ENCODE data around the gene HBZ. TPM values are rescaled to one million over a fixed set of nuclear protein-coding genes. Genes with fewer than 3 reads are reported as not detected.

HBZ gene
- total and polyA plus RNA-seq, 2 of the 8 experiments (the other 6 are each of a cell fraction or from before 2014, with no cell fraction given): 0.12 TPM; not detected in 1

DNA sequence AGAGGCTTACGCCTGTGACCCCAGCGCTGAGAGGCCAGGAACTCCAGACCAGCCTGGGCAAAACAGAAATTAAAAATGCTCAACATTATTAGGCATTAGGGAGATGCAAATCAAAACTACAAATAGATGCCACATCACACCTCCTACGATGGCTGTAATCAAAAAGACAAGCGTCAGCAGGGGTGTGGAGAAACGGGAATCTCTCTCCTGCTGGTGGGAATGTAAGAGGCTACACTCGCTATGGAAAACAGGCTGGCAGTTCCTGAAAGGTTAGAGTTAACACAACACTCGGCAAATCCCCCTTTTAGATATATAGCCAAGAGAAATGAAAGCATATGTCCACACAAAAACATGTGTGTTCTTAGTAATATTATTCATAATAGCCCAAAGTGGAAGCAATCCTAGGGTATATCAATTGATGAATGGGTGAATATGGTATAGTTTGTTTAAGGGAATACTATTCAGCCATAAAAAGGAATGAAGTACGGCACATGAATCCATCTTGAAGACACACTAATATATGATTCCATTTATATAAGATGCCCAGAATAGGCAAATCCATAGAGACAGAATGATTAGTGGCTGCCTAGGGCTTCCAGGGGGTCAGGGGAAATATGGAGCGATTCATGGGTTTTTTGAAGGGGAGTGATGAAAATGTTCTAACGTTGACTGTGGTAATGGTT is 12.1 kb upstream of the HBZ start:
- POLR2A ChIA-PET (ENCODE audit: partially characterized antibody): interaction anchor here (0.7 to 1.4 kb wide), 4 partner anchors 11 to 88 kb away, joined by 3 read pairs; partner anchors contain the start of genes HBQ1, POLR3K and SNRNP25
- no peak overlapping the region for H3K9ac ChIP-seq (replicated peaks in 1 of 4; ENCODE audit: extremely low read depth in 1 of 4, low read depth in 3 of 4, low read length in 3 of 4)
- no peak overlapping the region for H2BK120ac ChIP-seq (replicated peaks; ENCODE audit: low read depth, low read length)
- H2BK12ac ChIP-seq (ENCODE audit: low read depth, low read length): no peak overlapping the region
- H3K18ac ChIP-seq (ENCODE audit: extremely low read depth, low read length): no peak overlapping the region
- H4K8ac ChIP-seq (ENCODE audit: extremely low read depth, insufficient read depth, low read length): no peak overlapping the region
- no peak overlapping the region for H4K5ac ChIP-seq (ENCODE audit: insufficient read length, low read depth, low read length)
- H2BK20ac ChIP-seq (ENCODE audit: low read length): no peak overlapping the region
- WGBS, 2 experiments (ENCODE audit: extremely low coverage in 1 of 2, insufficient coverage in 1 of 2, insufficient read length in 1 of 2, insufficient replicate concordance in 2 of 2, low coverage in 1 of 2, low lambda C conversion rate in 2 of 2, missing lambda C conversion rate in 1 of 2): 75% methylated on average over 10 of the region's 10 CpGs; no CpG with 5 or more reads in 1 of the 2 experiments
- no peaks in the 10 kb centered on the region; a peak in 2 of 7 replicates for H3K4me1 ChIP-seq (replicated peaks in 1 of 4; ENCODE audit: control insufficient read depth in 3 of 4, insufficient read depth in 4 of 4, low read length in 3 of 4)
- no peak overlapping the region for H2BK15ac ChIP-seq (ENCODE audit: low read length)
- H3K23ac ChIP-seq (ENCODE audit: insufficient read length): no peak overlapping the region
- no peaks in the 10 kb centered on the region for H4K20me1 ChIP-seq (replicated peaks in 1 of 2; ENCODE audit: control insufficient read depth in 1 of 2, insufficient read depth in 2 of 2, low read length in 2 of 2)
- no peak overlapping the region for H2AK5ac ChIP-seq (ENCODE audit: low read depth, low read length)
- H3K56ac ChIP-seq (replicated peaks; ENCODE audit: insufficient read length, low read depth, low read length): no peak overlapping the region
- no peak for TF ChIP-seq RFX5 (IDR thresholded peaks at IDR 0.05; ENCODE audit: borderline replicate concordance, low read depth, low read length)
- no peak for TF ChIP-seq GTF2F1 (IDR thresholded peaks at IDR 0.05; ENCODE audit: borderline replicate concordance, low read depth, low read length)
- TF ChIP-seq, protein P1, sequence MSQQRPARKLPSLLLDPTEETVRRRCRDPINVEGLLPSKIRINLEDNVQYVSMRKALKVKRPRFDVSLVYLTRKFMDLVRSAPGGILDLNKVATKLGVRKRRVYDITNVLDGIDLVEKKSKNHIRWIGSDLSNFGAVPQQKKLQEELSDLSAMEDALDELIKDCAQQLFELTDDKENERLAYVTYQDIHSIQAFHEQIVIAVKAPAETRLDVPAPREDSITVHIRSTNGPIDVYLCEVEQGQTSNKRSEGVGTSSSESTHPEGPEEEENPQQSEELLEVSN (IDR thresholded peaks at IDR 0.05): no peak
- peak; percentile 45; the same call in 1 of the 2 replicates for TF ChIP-seq TEAD4 (IDR thresholded peaks at IDR 0.05; ENCODE audit: low read depth, low read length)
- TF ChIP-seq KDM1A (IDR thresholded peaks at IDR 0.05; ENCODE audit: borderline replicate concordance, low read length): peak; percentile 43; the same call in 1 of the 2 replicates
- no peak overlapping the region for H3K4me3 ChIP-seq (ENCODE audit: extremely low read depth in 1 of 4, insufficient read depth in 2 of 4, low read depth in 3 of 4, low read length in 4 of 4)
- no peak overlapping the region for H3K27ac ChIP-seq (ENCODE audit: low read depth, low read length)
- peaks cover 0 to 6% of the 10 kb centered on the region in 2 experiments; a peak in 1 of 4 replicates for H3K79me2 ChIP-seq (ENCODE audit: control insufficient read depth in 1 of 2, insufficient read depth in 2 of 2, low read length in 2 of 2)
- no peaks in the 10 kb centered on the region for H3K23me2 ChIP-seq (ENCODE audit: low read depth, low read length)
- H3K36me3 ChIP-seq (ENCODE audit: control insufficient read depth in 2 of 4, insufficient read depth in 4 of 4, low read length in 3 of 4): no peaks in the 10 kb centered on the region
- H3K9me3 ChIP-seq (ENCODE audit: insufficient read depth in 2 of 2, low read depth in 1 of 2, low read length in 1 of 2): no peaks in the 10 kb centered on the region
- no peak overlapping the region for H3K14ac ChIP-seq (ENCODE audit: insufficient read length)
- H3K4me2 ChIP-seq (ENCODE audit: insufficient read depth in 1 of 2, low read depth in 2 of 2, low read length in 2 of 2): no peak overlapping the region
- no peaks in the 10 kb centered on the region for H3K27me3 ChIP-seq (replicated peaks in 1 of 4; ENCODE audit: control insufficient read depth in 3 of 4, extremely low read depth in 1 of 4, insufficient read depth in 3 of 4, low read length in 3 of 4)
- CTCF ChIA-PET (ENCODE audit: partially characterized antibody): interaction anchor here (1.0 to 1.4 kb wide), 5 partner anchors 19 to 74 kb away, joined by 3 to 5 read pairs (median 4); no protein-coding TSS in a partner anchor
- DNase-seq (ENCODE audit: low read depth in 1 of 2, low spot score in 2 of 2): no peak
- no peak for FAIRE-seq
- H2AFZ ChIP-seq (ENCODE audit: low read length): no peak overlapping the region
- peaks cover 2% of the 10 kb centered on the region; the same call in 1 of the 2 replicates for H3K79me1 ChIP-seq (ENCODE audit: low read depth, low read length)
- no peak overlapping the region for H3K4ac ChIP-seq (replicated peaks; ENCODE audit: insufficient read length, low read depth, low read length)
- H4K91ac ChIP-seq (replicated peaks; ENCODE audit: insufficient read length, low read length): no peak overlapping the region
- H2BK5ac ChIP-seq (ENCODE audit: low read depth, low read length): no peak overlapping the region
